ENCODE data around the gene SHANK1. TPM values are rescaled to one million over a fixed set of nuclear protein-coding genes. Genes with fewer than 3 reads are reported as not detected.
A peak's percentile ranks its signal among the peaks of the same experiment; 100 is the strongest.

Gene SHANK1
- total RNA-seq, 4 donors from 2014 or later: 0.21 to 3.3 (median 0.30) TPM; not detected in 1

DNA sequence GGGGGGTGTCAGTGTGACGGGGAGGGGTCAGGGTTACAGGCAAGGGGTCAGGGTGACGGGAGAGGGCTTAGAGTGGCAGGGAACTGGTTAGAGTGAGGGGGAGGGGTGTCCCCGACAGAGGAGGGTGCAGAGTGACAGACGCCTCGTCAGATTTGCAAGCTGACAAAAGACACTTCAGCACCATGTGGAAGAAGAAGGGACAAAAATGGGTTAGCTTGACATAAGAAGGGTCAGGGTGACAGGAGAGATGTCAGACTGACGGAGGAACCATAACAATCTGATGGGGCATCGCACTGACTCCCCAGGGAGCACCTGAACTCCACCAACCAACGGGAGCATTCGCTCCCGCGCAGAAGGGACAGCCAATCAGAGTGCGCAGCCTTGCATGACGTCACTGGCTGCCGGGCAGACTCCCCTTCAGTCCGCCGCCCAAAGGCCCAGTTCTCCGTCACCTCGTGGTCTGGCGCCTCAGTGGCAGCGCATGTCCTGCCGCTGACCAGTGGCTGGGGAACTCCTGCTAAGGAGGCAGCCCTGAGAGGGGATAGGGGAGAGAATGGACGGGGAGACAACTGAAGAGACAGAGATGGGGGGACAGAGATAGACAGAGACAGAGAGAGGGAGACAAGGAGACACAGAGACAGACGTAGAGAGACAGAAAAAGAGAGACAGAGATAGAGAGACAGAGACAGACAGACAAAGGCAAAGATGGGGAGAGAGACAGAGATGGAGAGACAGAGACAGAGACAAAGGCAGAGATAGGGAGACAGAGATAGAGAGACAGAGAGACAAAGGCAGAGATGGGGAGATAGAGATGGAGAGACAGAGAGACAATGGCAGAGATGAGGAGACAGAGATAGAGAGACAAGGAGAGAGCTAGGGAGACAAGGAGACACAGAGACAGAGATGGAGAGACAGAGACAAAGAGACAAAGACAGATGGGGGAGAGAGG lies 40.2 kb downstream of the SHANK1 start:
- Histone ChIP-seq H3K36me3 (no peaks in the 10 kb centered on the region), H3K4me1 (no peaks in the 10 kb centered on the region), H3K9me3 (peaks cover 0 to 11% (median 0%) of the 10 kb centered on the region in 4 donors), H3K4me3 (no peak overlapping the region), H3K27me3 (no peaks in the 10 kb centered on the region), H3K27ac (no peak overlapping the region)
- TF ChIP-seq EP300 (IDR thresholded peaks at IDR 0.05) (no peak), POLR2A (IDR thresholded peaks at IDR 0.05) (no peak), CTCF (IDR thresholded peaks at IDR 0.05) (no peak)
- WGBS, 2 donors: 11 to 18% methylated on average over 23 of the region's 23 CpGs
- DNase-seq (ENCODE audit: low spot score in 2 of 2): peak; percentile 46 to 70

- Histone ChIP-seq H3K4me3 (no peak overlapping the region), H3K4me1 (no peaks in the 10 kb centered on the region), H3K27ac (no peak overlapping the region), H3K36me3 (no peaks in the 10 kb centered on the region), H3K9me3 (peaks cover 0 to 11% (median 0%) of the 10 kb centered on the region in 4 donors), H3K27me3 (no peaks in the 10 kb centered on the region)
- TF ChIP-seq CTCF (IDR thresholded peaks at IDR 0.05): no peak
- no peak for TF ChIP-seq EP300 (IDR thresholded peaks at IDR 0.05)
- TF ChIP-seq POLR2A (IDR thresholded peaks at IDR 0.05): no peak
- no peak for DNase-seq (ENCODE audit: low spot score in 2 of 2)
- 50 to 66% methylated on average over 3 of the region's 3 CpGs for WGBS, 2 donors
Observed at GRCh38 chr19:50678323-50678722, 41.3 kb downstream of the SHANK1 start.

- H3K27ac ChIP-seq: no peak overlapping the region
- H3K4me3 ChIP-seq: no peak overlapping the region
- H3K36me3 ChIP-seq: no peaks in the 10 kb centered on the region
- WGBS, 2 donors: 58 to 61% methylated on average over 5 of the region's 5 CpGs
- H3K27me3 ChIP-seq: peaks cover 0 to 3% of the 10 kb centered on the region in 2 donors
- TF ChIP-seq POLR2A (IDR thresholded peaks at IDR 0.05) (no peak), EP300 (IDR thresholded peaks at IDR 0.05) (no peak), CTCF (IDR thresholded peaks at IDR 0.05) (no peak)
- no peaks in the 10 kb centered on the region for H3K4me1 ChIP-seq
- no peak for DNase-seq (ENCODE audit: low spot score in 2 of 2)
- H3K9me3 ChIP-seq: peaks cover 0 to 11% (median 0%) of the 10 kb centered on the region in 4 donors
Observed at GRCh38 chr19:50677636-50678035, 42.0 kb downstream of the SHANK1 start.

GRCh38 chr19:50676625-50677197 lies 42.9 kb downstream of the SHANK1 start:
- 65 to 77% methylated on average over 1 of the region's 1 CpG for WGBS, 2 donors
- H3K36me3 ChIP-seq: no peaks in the 10 kb centered on the region
- TF ChIP-seq POLR2A (IDR thresholded peaks at IDR 0.05) (no peak), EP300 (IDR thresholded peaks at IDR 0.05) (no peak)
- H3K4me1 ChIP-seq: no peaks in the 10 kb centered on the region
- no peak for DNase-seq (ENCODE audit: low spot score in 2 of 2)
- no peak overlapping the region for H3K4me3 ChIP-seq
- peaks cover 0 to 8% of the 10 kb centered on the region in 2 donors for H3K27me3 ChIP-seq
- H3K9me3 ChIP-seq: peaks cover 0 to 11% (median 0%) of the 10 kb centered on the region in 4 donors
- no peak overlapping the region for H3K27ac ChIP-seq

DNA sequence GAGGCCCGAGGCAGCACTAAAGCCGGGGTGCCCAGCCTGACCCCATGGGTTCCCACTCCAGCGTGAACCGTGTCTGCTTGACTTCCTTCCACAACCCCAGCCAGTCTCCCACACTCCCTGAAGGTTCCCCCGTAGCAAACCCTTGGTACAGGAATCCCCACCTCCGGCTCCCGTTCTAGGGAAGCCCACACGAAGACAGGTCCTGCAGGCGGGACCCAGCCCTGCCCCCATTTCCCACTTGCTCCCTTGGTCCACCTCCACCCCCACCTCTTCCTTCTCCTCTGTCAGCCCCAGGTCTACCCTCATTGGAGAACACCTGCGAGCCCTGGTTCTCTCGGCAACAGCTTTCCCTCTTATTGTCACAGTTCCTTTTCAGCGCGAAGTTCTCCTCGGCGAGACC lies 46.5 kb downstream of the SHANK1 start:
- H3K27me3 ChIP-seq: peaks cover 0 to 32% of the 10 kb centered on the region in 2 donors
- 28 to 31% methylated on average over 15 of the region's 15 CpGs for WGBS, 2 donors

More for the DNA sequence above, 46.5 kb downstream of the SHANK1 start:
- no peak for TF ChIP-seq EP300 (IDR thresholded peaks at IDR 0.05)
- no peak for TF ChIP-seq CTCF (IDR thresholded peaks at IDR 0.05)
- Histone ChIP-seq H3K4me3 (no peak overlapping the region), H3K27ac (no peak overlapping the region), H3K4me1 (peaks cover 0 to 1% (median 0%) of the 10 kb centered on the region in 4 donors), H3K36me3 (no peaks in the 10 kb centered on the region), H3K9me3 (peaks cover 0 to 11% (median 0%) of the 10 kb centered on the region in 4 donors)
- no peak for DNase-seq (ENCODE audit: low spot score in 2 of 2)
